Mammary epithelial cell (primary cell): Measurements from ENCODE around the gene STRADA.

Experiments
- EZH2 ChIP-seq: IDR thresholded peaks from 2 replicates; pipeline ENCODE4 v1.6.1; 2012; ENCODE audit warnings: low read length, inconsistent platforms, borderline replicate concordance
- TF ChIP-seq, protein P1 (sequence below), 2 donors: IDR thresholded peaks in 1 of 2; conservative IDR thresholded peaks in 1 of 2; 2 replicates each; pipeline ENCODE4 v1.5.1; 2011 to 2012; ENCODE audit warnings: inconsistent platforms in 2 of 2, low read length in 2 of 2, mild to moderate bottlenecking in 2 of 2, control low read depth in 1 of 2, low read depth in 1 of 2; ENCODE audit not compliant: insufficient read depth in 1 of 2; ENCODE audit errors: extremely low read depth in 1 of 2

DNA sequence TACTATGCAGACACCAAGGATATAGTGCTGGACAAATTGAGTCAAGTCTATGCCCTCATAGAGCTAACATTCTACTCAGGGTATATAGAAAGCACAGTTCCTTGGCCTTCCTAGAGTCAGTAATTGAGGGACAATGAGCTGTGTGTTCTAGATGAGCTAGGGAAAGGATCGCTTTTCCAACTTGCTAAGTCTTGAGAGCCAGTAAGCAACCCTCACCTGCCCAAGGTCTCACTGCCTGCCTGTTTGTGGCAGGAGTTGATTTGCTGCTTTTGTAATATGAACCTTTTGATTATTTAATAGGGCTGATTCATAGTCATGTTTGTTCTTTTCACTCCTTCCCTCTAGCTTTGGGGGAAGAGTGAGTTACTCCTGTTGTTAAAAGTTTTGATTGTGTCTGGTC lies 38.9 kb upstream of the STRADA start:
- no peak for TF ChIP-seq EZH2
- TF ChIP-seq, protein P1, sequence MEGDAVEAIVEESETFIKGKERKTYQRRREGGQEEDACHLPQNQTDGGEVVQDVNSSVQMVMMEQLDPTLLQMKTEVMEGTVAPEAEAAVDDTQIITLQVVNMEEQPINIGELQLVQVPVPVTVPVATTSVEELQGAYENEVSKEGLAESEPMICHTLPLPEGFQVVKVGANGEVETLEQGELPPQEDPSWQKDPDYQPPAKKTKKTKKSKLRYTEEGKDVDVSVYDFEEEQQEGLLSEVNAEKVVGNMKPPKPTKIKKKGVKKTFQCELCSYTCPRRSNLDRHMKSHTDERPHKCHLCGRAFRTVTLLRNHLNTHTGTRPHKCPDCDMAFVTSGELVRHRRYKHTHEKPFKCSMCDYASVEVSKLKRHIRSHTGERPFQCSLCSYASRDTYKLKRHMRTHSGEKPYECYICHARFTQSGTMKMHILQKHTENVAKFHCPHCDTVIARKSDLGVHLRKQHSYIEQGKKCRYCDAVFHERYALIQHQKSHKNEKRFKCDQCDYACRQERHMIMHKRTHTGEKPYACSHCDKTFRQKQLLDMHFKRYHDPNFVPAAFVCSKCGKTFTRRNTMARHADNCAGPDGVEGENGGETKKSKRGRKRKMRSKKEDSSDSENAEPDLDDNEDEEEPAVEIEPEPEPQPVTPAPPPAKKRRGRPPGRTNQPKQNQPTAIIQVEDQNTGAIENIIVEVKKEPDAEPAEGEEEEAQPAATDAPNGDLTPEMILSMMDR (conservative IDR thresholded peaks at IDR 0.05 in 1 of 2, IDR thresholded peaks at IDR 0.05 in 1 of 2; ENCODE audit: extremely low read depth in 1 of 2, insufficient read depth in 1 of 2, low read depth in 1 of 2, low read length in 2 of 2): no peak
